ENCODE data around the gene S100A9. TPM values are rescaled to one million over a fixed set of nuclear protein-coding genes. Genes with fewer than 3 reads are reported as not detected.

Gene S100A9
- total and polyA plus RNA-seq, 4 donors, result 35.0 to 603 (median 158) TPM

DNA sequence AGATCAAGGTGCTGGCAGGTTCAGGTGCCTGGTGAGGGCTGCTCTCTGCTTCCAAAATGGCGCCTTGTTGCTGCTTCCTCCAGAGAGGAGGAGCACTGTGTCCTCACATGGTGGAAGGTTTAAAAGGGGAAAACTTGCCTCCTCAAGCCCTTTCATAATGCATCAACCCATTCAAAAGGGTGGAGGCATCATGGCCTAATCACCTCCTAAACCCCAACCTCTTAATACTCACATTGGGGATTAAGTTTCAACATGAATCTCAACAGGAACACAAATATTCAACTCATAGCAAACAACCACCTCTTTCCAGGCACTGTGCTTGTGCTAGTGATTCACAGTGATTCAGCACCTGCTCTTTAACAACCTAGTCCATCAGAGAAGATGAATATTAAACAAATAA lies 13.6 kb downstream of the S100A9 start:
- Histone ChIP-seq H3K9ac (ENCODE audit: low read depth in 1 of 2, low read length in 2 of 2) (no peak overlapping the region), H3K27me3 (ENCODE audit: control insufficient read depth in 4 of 4, insufficient read depth in 4 of 4, low read length in 3 of 4) (peaks cover 0 to 3% (median 1%) of the 10 kb centered on the region in 4 donors), H3K9me3 (ENCODE audit: control insufficient read depth in 4 of 4, low read length in 3 of 4) (no peaks in the 10 kb centered on the region), H3K36me3 (ENCODE audit: control insufficient read depth in 4 of 4, insufficient read depth in 3 of 4, low read depth in 1 of 4, low read length in 3 of 4) (no peaks in the 10 kb centered on the region), H3K4me1 (ENCODE audit: control insufficient read depth in 4 of 4, insufficient read depth in 4 of 4, low read length in 3 of 4) (no peaks in the 10 kb centered on the region), H3K27ac (ENCODE audit: low read depth in 1 of 2, low read length in 2 of 2) (no peak overlapping the region), H3K4me3 (ENCODE audit: low read depth in 1 of 3, low read length in 3 of 3) (no peak overlapping the region)
- 93% methylated on average over 1 of the region's 1 CpG for WGBS
- DNase-seq (ENCODE audit: low spot score), result no peak
- no peak for TF ChIP-seq SP1 (IDR thresholded peaks at IDR 0.05)
- TF ChIP-seq, protein P1, sequence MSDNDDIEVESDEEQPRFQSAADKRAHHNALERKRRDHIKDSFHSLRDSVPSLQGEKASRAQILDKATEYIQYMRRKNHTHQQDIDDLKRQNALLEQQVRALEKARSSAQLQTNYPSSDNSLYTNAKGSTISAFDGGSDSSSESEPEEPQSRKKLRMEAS (IDR thresholded peaks at IDR 0.05), result no peak
- no peak for TF ChIP-seq RXRA (IDR thresholded peaks at IDR 0.05)
- TF ChIP-seq, protein P2, sequence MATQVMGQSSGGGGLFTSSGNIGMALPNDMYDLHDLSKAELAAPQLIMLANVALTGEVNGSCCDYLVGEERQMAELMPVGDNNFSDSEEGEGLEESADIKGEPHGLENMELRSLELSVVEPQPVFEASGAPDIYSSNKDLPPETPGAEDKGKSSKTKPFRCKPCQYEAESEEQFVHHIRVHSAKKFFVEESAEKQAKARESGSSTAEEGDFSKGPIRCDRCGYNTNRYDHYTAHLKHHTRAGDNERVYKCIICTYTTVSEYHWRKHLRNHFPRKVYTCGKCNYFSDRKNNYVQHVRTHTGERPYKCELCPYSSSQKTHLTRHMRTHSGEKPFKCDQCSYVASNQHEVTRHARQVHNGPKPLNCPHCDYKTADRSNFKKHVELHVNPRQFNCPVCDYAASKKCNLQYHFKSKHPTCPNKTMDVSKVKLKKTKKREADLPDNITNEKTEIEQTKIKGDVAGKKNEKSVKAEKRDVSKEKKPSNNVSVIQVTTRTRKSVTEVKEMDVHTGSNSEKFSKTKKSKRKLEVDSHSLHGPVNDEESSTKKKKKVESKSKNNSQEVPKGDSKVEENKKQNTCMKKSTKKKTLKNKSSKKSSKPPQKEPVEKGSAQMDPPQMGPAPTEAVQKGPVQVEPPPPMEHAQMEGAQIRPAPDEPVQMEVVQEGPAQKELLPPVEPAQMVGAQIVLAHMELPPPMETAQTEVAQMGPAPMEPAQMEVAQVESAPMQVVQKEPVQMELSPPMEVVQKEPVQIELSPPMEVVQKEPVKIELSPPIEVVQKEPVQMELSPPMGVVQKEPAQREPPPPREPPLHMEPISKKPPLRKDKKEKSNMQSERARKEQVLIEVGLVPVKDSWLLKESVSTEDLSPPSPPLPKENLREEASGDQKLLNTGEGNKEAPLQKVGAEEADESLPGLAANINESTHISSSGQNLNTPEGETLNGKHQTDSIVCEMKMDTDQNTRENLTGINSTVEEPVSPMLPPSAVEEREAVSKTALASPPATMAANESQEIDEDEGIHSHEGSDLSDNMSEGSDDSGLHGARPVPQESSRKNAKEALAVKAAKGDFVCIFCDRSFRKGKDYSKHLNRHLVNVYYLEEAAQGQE (IDR thresholded peaks at IDR 0.05), result no peak
- no peak for TF ChIP-seq RAD21 (IDR thresholded peaks at IDR 0.05)
- TF ChIP-seq, protein P3, sequence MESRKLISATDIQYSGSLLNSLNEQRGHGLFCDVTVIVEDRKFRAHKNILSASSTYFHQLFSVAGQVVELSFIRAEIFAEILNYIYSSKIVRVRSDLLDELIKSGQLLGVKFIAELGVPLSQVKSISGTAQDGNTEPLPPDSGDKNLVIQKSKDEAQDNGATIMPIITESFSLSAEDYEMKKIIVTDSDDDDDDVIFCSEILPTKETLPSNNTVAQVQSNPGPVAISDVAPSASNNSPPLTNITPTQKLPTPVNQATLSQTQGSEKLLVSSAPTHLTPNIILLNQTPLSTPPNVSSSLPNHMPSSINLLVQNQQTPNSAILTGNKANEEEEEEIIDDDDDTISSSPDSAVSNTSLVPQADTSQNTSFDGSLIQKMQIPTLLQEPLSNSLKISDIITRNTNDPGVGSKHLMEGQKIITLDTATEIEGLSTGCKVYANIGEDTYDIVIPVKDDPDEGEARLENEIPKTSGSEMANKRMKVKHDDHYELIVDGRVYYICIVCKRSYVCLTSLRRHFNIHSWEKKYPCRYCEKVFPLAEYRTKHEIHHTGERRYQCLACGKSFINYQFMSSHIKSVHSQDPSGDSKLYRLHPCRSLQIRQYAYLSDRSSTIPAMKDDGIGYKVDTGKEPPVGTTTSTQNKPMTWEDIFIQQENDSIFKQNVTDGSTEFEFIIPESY (IDR thresholded peaks at IDR 0.05), result no peak
- no peak for TF ChIP-seq HNF4G (IDR thresholded peaks at IDR 0.05)
- no peak for TF ChIP-seq YY1 (IDR thresholded peaks at IDR 0.05)
- TF ChIP-seq EGR1 (IDR thresholded peaks at IDR 0.05; ENCODE audit: low read depth in 2 of 2), result no peak
- TF ChIP-seq, protein P4, sequence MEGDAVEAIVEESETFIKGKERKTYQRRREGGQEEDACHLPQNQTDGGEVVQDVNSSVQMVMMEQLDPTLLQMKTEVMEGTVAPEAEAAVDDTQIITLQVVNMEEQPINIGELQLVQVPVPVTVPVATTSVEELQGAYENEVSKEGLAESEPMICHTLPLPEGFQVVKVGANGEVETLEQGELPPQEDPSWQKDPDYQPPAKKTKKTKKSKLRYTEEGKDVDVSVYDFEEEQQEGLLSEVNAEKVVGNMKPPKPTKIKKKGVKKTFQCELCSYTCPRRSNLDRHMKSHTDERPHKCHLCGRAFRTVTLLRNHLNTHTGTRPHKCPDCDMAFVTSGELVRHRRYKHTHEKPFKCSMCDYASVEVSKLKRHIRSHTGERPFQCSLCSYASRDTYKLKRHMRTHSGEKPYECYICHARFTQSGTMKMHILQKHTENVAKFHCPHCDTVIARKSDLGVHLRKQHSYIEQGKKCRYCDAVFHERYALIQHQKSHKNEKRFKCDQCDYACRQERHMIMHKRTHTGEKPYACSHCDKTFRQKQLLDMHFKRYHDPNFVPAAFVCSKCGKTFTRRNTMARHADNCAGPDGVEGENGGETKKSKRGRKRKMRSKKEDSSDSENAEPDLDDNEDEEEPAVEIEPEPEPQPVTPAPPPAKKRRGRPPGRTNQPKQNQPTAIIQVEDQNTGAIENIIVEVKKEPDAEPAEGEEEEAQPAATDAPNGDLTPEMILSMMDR (IDR thresholded peaks at IDR 0.05; ENCODE audit: low read depth, low read length, missing input control), result no peak
- TF ChIP-seq HNF4A (conservative IDR thresholded peaks at IDR 0.05), result no peak
- no peak for TF ChIP-seq FOXA1 (IDR thresholded peaks at IDR 0.05)
- TF ChIP-seq NR2F2 (IDR thresholded peaks at IDR 0.05), result no peak
- TF ChIP-seq, protein P5, sequence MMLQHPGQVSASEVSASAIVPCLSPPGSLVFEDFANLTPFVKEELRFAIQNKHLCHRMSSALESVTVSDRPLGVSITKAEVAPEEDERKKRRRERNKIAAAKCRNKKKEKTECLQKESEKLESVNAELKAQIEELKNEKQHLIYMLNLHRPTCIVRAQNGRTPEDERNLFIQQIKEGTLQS (IDR thresholded peaks at IDR 0.05), result no peak
- no peak for TF ChIP-seq FOXA2 (IDR thresholded peaks at IDR 0.05)
- TF ChIP-seq TAF1 (conservative IDR thresholded peaks at IDR 0.05), result no peak
- no peak for TF ChIP-seq JUND (IDR thresholded peaks at IDR 0.05)

DNA sequence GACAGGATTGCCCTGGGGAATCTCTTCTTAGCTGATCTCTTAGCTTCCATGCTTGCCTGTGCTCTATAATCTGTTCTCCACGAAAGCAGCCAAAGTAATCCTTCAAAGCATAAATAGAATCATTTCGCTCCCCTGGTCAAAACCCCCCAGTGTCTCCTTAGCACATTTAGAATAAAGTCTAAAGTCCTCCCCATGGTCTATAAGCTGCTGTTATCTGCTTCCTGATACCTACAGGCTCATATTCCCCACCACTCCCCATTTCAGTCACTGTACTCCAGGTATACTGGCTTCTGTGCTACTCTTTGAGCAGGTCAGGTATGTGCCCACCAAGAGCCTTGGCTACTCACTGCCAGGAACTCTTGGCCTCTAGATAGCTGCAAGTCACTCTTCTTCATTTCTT lies 14.9 kb downstream of the S100A9 start:
- 90% methylated on average over 2 of the region's 2 CpGs for WGBS
- no peak for DNase-seq (ENCODE audit: low spot score)
- H3K27ac ChIP-seq (ENCODE audit: low read depth in 1 of 2, low read length in 2 of 2), result no peak overlapping the region
- TF ChIP-seq, protein P5 (IDR thresholded peaks at IDR 0.05), result no peak
- TF ChIP-seq FOXA2 (IDR thresholded peaks at IDR 0.05), result no peak
- TF ChIP-seq, protein P3 (IDR thresholded peaks at IDR 0.05), result no peak
- TF ChIP-seq RAD21 (IDR thresholded peaks at IDR 0.05), result no peak
- no peak for TF ChIP-seq RXRA (IDR thresholded peaks at IDR 0.05)
- no peak for TF ChIP-seq HNF4G (IDR thresholded peaks at IDR 0.05)
- no peak for TF ChIP-seq EGR1 (IDR thresholded peaks at IDR 0.05; ENCODE audit: low read depth in 2 of 2)
- TF ChIP-seq FOXA1 (IDR thresholded peaks at IDR 0.05), result no peak
- TF ChIP-seq SP1 (IDR thresholded peaks at IDR 0.05), result no peak
- TF ChIP-seq JUND (IDR thresholded peaks at IDR 0.05), result no peak
- TF ChIP-seq NR2F2 (IDR thresholded peaks at IDR 0.05), result no peak
- no peak for TF ChIP-seq HNF4A (conservative IDR thresholded peaks at IDR 0.05)
- TF ChIP-seq, protein P2 (IDR thresholded peaks at IDR 0.05), result no peak
- TF ChIP-seq YY1 (IDR thresholded peaks at IDR 0.05), result no peak
- TF ChIP-seq TAF1 (conservative IDR thresholded peaks at IDR 0.05), result no peak

More for the DNA sequence above, 14.9 kb downstream of the S100A9 start:
- Histone ChIP-seq H3K27me3 (ENCODE audit: control insufficient read depth in 4 of 4, insufficient read depth in 4 of 4, low read length in 3 of 4) (peaks cover 0 to 3% (median 1%) of the 10 kb centered on the region in 4 donors), H3K4me3 (ENCODE audit: low read depth in 1 of 3, low read length in 3 of 3) (no peak overlapping the region), H3K36me3 (ENCODE audit: control insufficient read depth in 4 of 4, insufficient read depth in 3 of 4, low read depth in 1 of 4, low read length in 3 of 4) (no peaks in the 10 kb centered on the region), H3K9ac (ENCODE audit: low read depth in 1 of 2, low read length in 2 of 2) (no peak overlapping the region), H3K4me1 (ENCODE audit: control insufficient read depth in 4 of 4, insufficient read depth in 4 of 4, low read length in 3 of 4) (no peaks in the 10 kb centered on the region), H3K9me3 (ENCODE audit: control insufficient read depth in 4 of 4, low read length in 3 of 4) (no peaks in the 10 kb centered on the region)
